IMR-90 (cell line): ENCODE measurements around the gene NME2. TPM values are rescaled to one million over a fixed set of nuclear protein-coding genes. Genes with fewer than 3 reads are reported as not detected.

ENCODE experiments used
- ATAC-seq: fragments of 200-7000 bp; cut with Tn5 transposase; 2 replicates; pipeline ENCODE4 v1.9.1; 2020; ENCODE audit warnings: low read depth, mild to moderate bottlenecking, moderate library complexity
- BruUV-seq: library from RNA; stranded (reverse); fragments of 400-500 nt; replicated peaks from 2 replicates; lab custom pipeline; 2021; lab: Mats Ljungman, UMichigan
- CTCF ChIA-PET: fragments of 300-600 bp; formaldehyde crosslinking; extraction: SDS; loops from one replicate; lab custom pipeline; 2021; ENCODE audit warnings: antibody characterized with exemption; lab: Yijun Ruan, JAX
- POLR2A ChIA-PET: fragments of 300-600 bp; sonication (Branson Sonifier 250); formaldehyde crosslinking; loops from one replicate; lab custom pipeline; 2022; ENCODE audit warnings: antibody characterized with exemption; ENCODE audit not compliant: unreplicated experiment; lab: Charles Lee
- DNase-seq: peaks from one replicate; pipeline ENCODE4 v3.0.0; 2013
- H2AFZ ChIP-seq: replicated peaks from 2 replicates; pipeline ENCODE3; 2013; ENCODE audit warnings: low read length, mild to moderate bottlenecking; ENCODE audit not compliant: poor library complexity
- H2AK5ac ChIP-seq: 2 replicates; pipeline ENCODE4 v1.6.1; 2013; ENCODE audit warnings: low read depth, low read length, inconsistent platforms
- H2AK9ac ChIP-seq: replicated peaks from 2 replicates; pipeline ENCODE3; 2013; ENCODE audit warnings: mild to moderate bottlenecking, low read depth, low read length, moderate library complexity; ENCODE audit not compliant: poor library complexity
- H2BK120ac ChIP-seq: 2 replicates; pipeline ENCODE4 v1.6.1; 2013; ENCODE audit warnings: low read depth, low read length, inconsistent platforms
- H2BK15ac ChIP-seq: 3 replicates; pipeline ENCODE4 v1.6.1; 2013; ENCODE audit warnings: low read depth, low read length, inconsistent platforms
- H2BK20ac ChIP-seq: 2 replicates; pipeline ENCODE4 v1.6.1; 2013; ENCODE audit warnings: low read depth, mild to moderate bottlenecking, inconsistent platforms, low read length, moderate library complexity
- H2BK5ac ChIP-seq: 2 replicates; pipeline ENCODE4 v1.6.1; 2013; ENCODE audit warnings: mild to moderate bottlenecking, low read depth, low read length, inconsistent platforms; ENCODE audit not compliant: poor library complexity, severe bottlenecking
- H3K14ac ChIP-seq: replicated peaks from 2 replicates; pipeline ENCODE4 v1.6.1; 2013; ENCODE audit warnings: low read depth, low read length, inconsistent platforms
- H3K18ac ChIP-seq: 2 replicates; pipeline ENCODE4 v1.6.1; 2013; ENCODE audit warnings: low read depth, low read length, control low read depth
- H3K23ac ChIP-seq: 2 replicates; pipeline ENCODE4 v1.6.1; 2013; ENCODE audit warnings: low read depth, low read length, inconsistent platforms
- H3K27ac ChIP-seq: 2 replicates; pipeline ENCODE4 v1.5.1; 2013; ENCODE audit warnings: mild to moderate bottlenecking, control low read depth, low read length; ENCODE audit not compliant: insufficient read depth
- H3K27me3 ChIP-seq: 2 replicates; pipeline ENCODE4 v1.6.1; 2013; ENCODE audit warnings: low read length; ENCODE audit not compliant: control insufficient read depth, insufficient read depth
- H3K36me3 ChIP-seq: 2 replicates; pipeline ENCODE4 v1.6.1; 2013; ENCODE audit warnings: low read length, mixed read lengths; ENCODE audit not compliant: control insufficient read depth, insufficient read depth
- H3K4ac ChIP-seq: 2 replicates; pipeline ENCODE4 v1.6.1; 2013; ENCODE audit warnings: low read depth, low read length, inconsistent platforms
- H3K4me1 ChIP-seq: 2 replicates; pipeline ENCODE4 v1.6.1; 2013; ENCODE audit warnings: low read length, mixed read lengths; ENCODE audit not compliant: control insufficient read depth, insufficient read depth
- H3K4me2 ChIP-seq: 2 replicates; pipeline ENCODE4 v1.6.1; 2013; ENCODE audit warnings: low read depth, mild to moderate bottlenecking, control low read depth, low read length, moderate library complexity
- H3K4me3 ChIP-seq: 2 replicates; pipeline ENCODE4 v1.5.1; 2013; ENCODE audit warnings: low read depth, mild to moderate bottlenecking, control low read depth, low read length, moderate library complexity; ENCODE audit not compliant: insufficient read depth
- H3K56ac ChIP-seq: 2 replicates; pipeline ENCODE4 v1.6.1; 2013; ENCODE audit warnings: low read length, inconsistent platforms; ENCODE audit not compliant: insufficient read depth; ENCODE audit errors: extremely low read depth
- H3K79me1 ChIP-seq, 2 experiments: 2 replicates each; pipeline ENCODE4 v1.6.1; 2013; ENCODE audit warnings: low read length in 2 of 2, inconsistent platforms in 1 of 2, low read depth in 1 of 2
- H3K9ac ChIP-seq: 2 replicates; pipeline ENCODE4 v1.6.1; 2013; ENCODE audit warnings: low read depth, low read length, control low read depth
- H3K9me1 ChIP-seq: 2 replicates; pipeline ENCODE4 v1.6.1; 2013; ENCODE audit warnings: low read length, inconsistent platforms; ENCODE audit not compliant: insufficient read depth
- H3K9me3 ChIP-seq: 2 replicates; pipeline ENCODE4 v1.6.1; 2013; ENCODE audit warnings: low read length; ENCODE audit not compliant: control insufficient read depth, insufficient read depth
- H4K20me1 ChIP-seq: 2 replicates; pipeline ENCODE4 v1.6.1; 2013; ENCODE audit warnings: low read length, inconsistent platforms; ENCODE audit not compliant: insufficient read depth
- H4K5ac ChIP-seq: 2 replicates; pipeline ENCODE4 v1.6.1; 2013; ENCODE audit warnings: mild to moderate bottlenecking, low read depth, low read length, control low read depth
- H4K8ac ChIP-seq, 2 experiments: 2 replicates each; pipeline ENCODE4 v1.6.1; 2013; ENCODE audit warnings: low read depth in 2 of 2, low read length in 2 of 2, control low read depth in 1 of 2, inconsistent platforms in 1 of 2
- H4K91ac ChIP-seq: 2 replicates; pipeline ENCODE4 v1.6.1; 2013; ENCODE audit warnings: low read depth, low read length, inconsistent platforms; ENCODE audit not compliant: insufficient read depth
- BHLHE40 ChIP-seq: fragments of 150-350 bp; IDR thresholded peaks from 2 replicates; pipeline ENCODE4 v1.6.1; 2016; ENCODE audit warnings: mild to moderate bottlenecking, low read depth, low read length
- CEBPB ChIP-seq: IDR thresholded peaks from 2 replicates; pipeline ENCODE4 v1.6.1; 2012; ENCODE audit warnings: low read depth, low read length, improper control_type of control experiment
- CHD1 ChIP-seq: IDR thresholded peaks from 2 replicates; pipeline ENCODE4 v1.6.1; 2012; ENCODE audit warnings: low read depth, low read length, improper control_type of control experiment
- CTCF ChIP-seq: conservative IDR thresholded peaks from 2 replicates; pipeline ENCODE4 v1.5.1; 2012; ENCODE audit warnings: mild to moderate bottlenecking, low read depth, low read length, improper control_type of control experiment
- FOS ChIP-seq: fragments of 150-350 bp; IDR thresholded peaks from 2 replicates; pipeline ENCODE4 v1.6.1; 2016; ENCODE audit warnings: low read depth, low read length
- MAFK ChIP-seq: IDR thresholded peaks from 2 replicates; pipeline ENCODE4 v1.6.1; 2012; ENCODE audit warnings: low read depth, low read length, improper control_type of control experiment
- MXI1 ChIP-seq: IDR thresholded peaks from 2 replicates; pipeline ENCODE4 v1.6.1; 2012; ENCODE audit warnings: low read depth, mild to moderate bottlenecking, low read length, moderate library complexity, borderline replicate concordance
- NFE2L2 ChIP-seq: fragments of 150-350 bp; IDR thresholded peaks from 2 replicates; pipeline ENCODE4 v1.6.1; 2016; ENCODE audit warnings: low read depth, mild to moderate bottlenecking, low read length
- RAD21 ChIP-seq: IDR thresholded peaks from 2 replicates; pipeline ENCODE4 v1.6.1; 2012; ENCODE audit warnings: low read length, improper control_type of control experiment
- RCOR1 ChIP-seq: IDR thresholded peaks from 2 replicates; pipeline ENCODE4 v1.6.1; 2012; ENCODE audit warnings: mild to moderate bottlenecking, low read length, improper control_type of control experiment; ENCODE audit not compliant: insufficient replicate concordance
- RFX5 ChIP-seq: IDR thresholded peaks from 2 replicates; pipeline ENCODE4 v1.8.0; 2012; ENCODE audit warnings: low read depth, mild to moderate bottlenecking, low read length, moderate library complexity
- SMC3 ChIP-seq: fragments of 150-350 bp; IDR thresholded peaks from 2 replicates; pipeline ENCODE4 v1.6.1; 2016; ENCODE audit warnings: low read depth, mild to moderate bottlenecking, antibody characterized with exemption, low read length, moderate library complexity
- USF2 ChIP-seq: fragments of 150-350 bp; IDR thresholded peaks from 2 replicates; pipeline ENCODE4 v1.6.1; 2017; ENCODE audit warnings: mild to moderate bottlenecking, antibody characterized with exemption, low read length, low read depth
- WGBS, 2 experiments: methylation state at CpG; one replicate each; pipeline versions ENCODE4 v1.1.5 to v1.1.7; 2013; ENCODE audit warnings: missing lambda C conversion rate in 2 of 2; ENCODE audit not compliant: insufficient read length in 1 of 2; ENCODE audit errors: extremely low coverage in 2 of 2; 5-methylcytosine and 5-hydroxymethylcytosine counted together
- dilution Hi-C: fragments of 300-500 bp; cut with HindIII; formaldehyde crosslinking; loops from one replicate; pipeline ENCODE4 v1.14.3; 2018; ENCODE audit warnings: low sequenced_read_pairs; ENCODE audit not compliant: unreplicated experiment
- in situ Hi-C: fragments of 300-500 bp; cut with MboI; formaldehyde crosslinking; loops from 3 replicates; pipeline ENCODE4 v1.14.3; 2019; ENCODE audit warnings: low sequenced_read_pairs, inconsistent platforms, mixed read lengths
- intact Hi-C: fragments of 100-400 bp; cut with micrococcal nuclease; formaldehyde crosslinking; loops from 2 replicates; pipeline ENCODE4 v1.10.0; 2022
- polyA plus RNA-seq, 3 experiments: library from polyadenylated mRNA; depleted of rRNA; stranded (reverse); fragments of >200 nt; gene quantifications; 2 replicates each; pipeline ENCODE4 v1.2.3, GENCODE V29; 2012; ENCODE audit warnings: low replicate concordance in 1 of 3
- total RNA-seq: library from RNA; depleted of rRNA; stranded (reverse); fragments of >200 nt; gene quantifications from 2 replicates; pipeline ENCODE4 v1.2.3, GENCODE V29; 2012

The NME2 gene
- total and polyA plus RNA-seq, 2 of the 4 experiments (the other 2 are of a cell fraction) = 824 to 912 TPM

GRCh38 chr17:51124640-51125503 lies 41.3 kb upstream of the NME2 start (continued):
- no peak for TF ChIP-seq SMC3

- intact Hi-C loops (no loop called here), in situ Hi-C loops (no loop called here), dilution Hi-C loops (no loop called here)
- no peak overlapping the region for H3K23ac ChIP-seq
- H2AK5ac ChIP-seq = no peak overlapping the region
- no peaks in the 10 kb centered on the region for H3K9me1 ChIP-seq
- H3K4ac ChIP-seq = no peak overlapping the region
- no peaks in the 10 kb centered on the region for H3K9me3 ChIP-seq
- BruUV-seq = no TSS peak
- no peaks in the 10 kb centered on the region for H3K4me1 ChIP-seq
- no peak for ATAC-seq
- CTCF ChIA-PET = no interaction called here
- no peak overlapping the region for H4K5ac ChIP-seq
- no peaks in the 10 kb centered on the region for H3K27me3 ChIP-seq
- DNase-seq = no peak
- H3K4me2 ChIP-seq = no peak overlapping the region
- no peak overlapping the region for H2AFZ ChIP-seq
- H4K20me1 ChIP-seq = no peaks in the 10 kb centered on the region
- H2BK15ac ChIP-seq = no peak overlapping the region
- no peak overlapping the region for H2BK20ac ChIP-seq
- no peaks in the 10 kb centered on the region for H3K79me1 ChIP-seq
- no peak overlapping the region for H3K4me3 ChIP-seq
- no peak overlapping the region for H4K91ac ChIP-seq
- H4K8ac ChIP-seq = no peak overlapping the region
- H3K18ac ChIP-seq = no peak overlapping the region
- POLR2A ChIA-PET = no interaction called here
- no peak overlapping the region for H2BK5ac ChIP-seq
- H2AK9ac ChIP-seq = no peak overlapping the region
- no peak overlapping the region for H3K27ac ChIP-seq
- H3K9ac ChIP-seq = no peak overlapping the region
- H2BK120ac ChIP-seq = no peak overlapping the region
- WGBS, 2 experiments = no CpG with 5 or more reads among the region's 3 CpGs
- no peaks in the 10 kb centered on the region for H3K36me3 ChIP-seq
- no peak overlapping the region for H3K56ac ChIP-seq
- no peak overlapping the region for H3K14ac ChIP-seq
- no peak for TF ChIP-seq CTCF
- no peak for TF ChIP-seq RCOR1
- TF ChIP-seq MAFK = no peak
- no peak for TF ChIP-seq RAD21
- no peak for TF ChIP-seq RFX5
- TF ChIP-seq FOS = no peak
- TF ChIP-seq BHLHE40 = no peak
- no peak for TF ChIP-seq CHD1
- TF ChIP-seq USF2 = no peak
- TF ChIP-seq NFE2L2 = no peak
- no peak for TF ChIP-seq SMC3
- TF ChIP-seq MXI1 = no peak
- no peak for TF ChIP-seq CEBPB
These were observed 38.1 kb upstream of the NME2 start for GRCh38 chr17:51128076-51128475.
